ENCODE data around the gene SAA2. TPM values are rescaled to one million over a fixed set of nuclear protein-coding genes. Genes with fewer than 3 reads are reported as not detected.
A peak's percentile ranks its signal among the peaks of the same experiment; 100 is the strongest.

The SAA2 gene
- total RNA-seq, 2 experiments from 2014 or later: not detected

- peaks cover 6% of the 10 kb centered on the region for H3K4me1 Mint-ChIP-seq (ENCODE audit: low read depth)
- intact Hi-C loops (cut with micrococcal nuclease): loop anchor here (1.0 to 10.0 kb wide), 8 partner anchors 72 to 520 kb away; partner anchors contain the start of gene MRGPRX4
- H3K4me3 Mint-ChIP-seq: no peak overlapping the region
- H3K36me3 Mint-ChIP-seq (ENCODE audit: low read depth): no peaks in the 10 kb centered on the region
- H3K27ac Mint-ChIP-seq: no peak overlapping the region
- CTCF ChIA-PET: interaction anchor here (0.6 to 1.8 kb wide), 44 partner anchors 8 to 533 kb away, joined by 3 to 13 read pairs (median 4); partner anchors contain the start of genes GTF2H1, HPS5, SAAL1 and TSG101
- DNase-seq: peak; percentile 81
- H3K9me3 Mint-ChIP-seq: no peaks in the 10 kb centered on the region
- peaks cover 4% of the 10 kb centered on the region for H3K27me3 Mint-ChIP-seq (ENCODE audit: low read depth)
Measured at GRCh38 chr11:18243783-18244362, 4.6 kb downstream of the SAA2 start.

GRCh38 chr11:18239655-18240054 is 8.8 kb downstream of the SAA2 start:
- no peaks in the 10 kb centered on the region for H3K4me1 Mint-ChIP-seq (ENCODE audit: low read depth)
- CTCF ChIA-PET: interaction anchor here (1.0 kb wide), 1 partner anchor 124 kb away, joined by 5 read pairs; no protein-coding TSS in a partner anchor
- no peak overlapping the region for H3K27ac Mint-ChIP-seq
- no peaks in the 10 kb centered on the region for H3K36me3 Mint-ChIP-seq (ENCODE audit: low read depth)
- H3K9me3 Mint-ChIP-seq: no peaks in the 10 kb centered on the region
- peaks cover 8% of the 10 kb centered on the region for H3K27me3 Mint-ChIP-seq (ENCODE audit: low read depth)
- H3K4me3 Mint-ChIP-seq: no peak overlapping the region
- DNase-seq: no peak
- intact Hi-C loops (cut with micrococcal nuclease): loop anchor here (5.0 to 10.0 kb wide), 4 partner anchors 67 to 303 kb away; partner anchors contain the start of gene MRGPRX4

- Mint-ChIP-seq H3K9me3 (no peaks in the 10 kb centered on the region), H3K27me3 (ENCODE audit: low read depth) (peaks cover 13% of the 10 kb centered on the region), H3K36me3 (ENCODE audit: low read depth) (no peaks in the 10 kb centered on the region), H3K27ac (no peak within 1 kb of the TSS), H3K4me1 (ENCODE audit: low read depth) (no peaks in the 10 kb centered on the region), H3K4me3 (no peak within 1 kb of the TSS)
- CTCF ChIA-PET: no interaction called here
- intact Hi-C loops (cut with micrococcal nuclease): no loop called here
- DNase-seq: no peak
Measured at GRCh38 chr11:18236664-18237356, 11.7 kb downstream of the SAA2 start, which contains the start of gene SAA4. TSS of gene SAA4 (minus strand) at chr11:18236802. CDS start at chr11:18235926, 876 bp downstream.

GRCh38 chr11:18235394-18236334 is 12.8 kb downstream of the SAA2 start:
- CTCF ChIA-PET: interaction anchor here (0.6 to 2.0 kb wide), 2 partner anchors 8 to 400 kb away, joined by 3 to 7 read pairs; no protein-coding TSS in a partner anchor
- no peak for DNase-seq

GRCh38 chr11:18233912-18234311 is 14.6 kb downstream of the SAA2 start:
- H3K27me3 Mint-ChIP-seq (ENCODE audit: low read depth): peaks cover 8% of the 10 kb centered on the region

More at GRCh38 chr11:18235394-18236334, 12.8 kb downstream of the SAA2 start:
- H3K9me3 Mint-ChIP-seq: no peaks in the 10 kb centered on the region
- H3K4me1 Mint-ChIP-seq (ENCODE audit: low read depth): no peaks in the 10 kb centered on the region
- intact Hi-C loops (cut with micrococcal nuclease): no loop called here
- H3K27ac Mint-ChIP-seq: no peak overlapping the region
- peaks cover 13% of the 10 kb centered on the region for H3K27me3 Mint-ChIP-seq (ENCODE audit: low read depth)
- no peaks in the 10 kb centered on the region for H3K36me3 Mint-ChIP-seq (ENCODE audit: low read depth)
- no peak overlapping the region for H3K4me3 Mint-ChIP-seq

GRCh38 chr11:18230859-18231258 is 17.6 kb downstream of the SAA2 start:
- no peaks in the 10 kb centered on the region for H3K36me3 Mint-ChIP-seq (ENCODE audit: low read depth)
- CTCF ChIA-PET: interaction anchor here (1.3 kb wide), 1 partner anchor 13 kb away, joined by 4 read pairs; no protein-coding TSS in a partner anchor
- no peak for DNase-seq
- H3K9me3 Mint-ChIP-seq: no peaks in the 10 kb centered on the region
- intact Hi-C loops (cut with micrococcal nuclease): no loop called here
- no peak overlapping the region for H3K4me3 Mint-ChIP-seq
- no peaks in the 10 kb centered on the region for H3K4me1 Mint-ChIP-seq (ENCODE audit: low read depth)
- H3K27me3 Mint-ChIP-seq (ENCODE audit: low read depth): peaks cover 5% of the 10 kb centered on the region
- H3K27ac Mint-ChIP-seq: no peak overlapping the region

More at GRCh38 chr11:18233912-18234311, 14.6 kb downstream of the SAA2 start:
- CTCF ChIA-PET: interaction anchor here (2.0 kb wide), 1 partner anchor 10 kb away, joined by 7 read pairs; no protein-coding TSS in a partner anchor
- Mint-ChIP-seq H3K4me1 (ENCODE audit: low read depth) (no peaks in the 10 kb centered on the region), H3K9me3 (no peaks in the 10 kb centered on the region), H3K27ac (no peak overlapping the region), H3K4me3 (no peak overlapping the region), H3K36me3 (ENCODE audit: low read depth) (no peaks in the 10 kb centered on the region)
- intact Hi-C loops (cut with micrococcal nuclease): no loop called here
- no peak for DNase-seq

- H3K4me1 Mint-ChIP-seq (ENCODE audit: low read depth): no peaks in the 10 kb centered on the region
- CTCF ChIA-PET: no interaction called here
- DNase-seq: no peak
- H3K36me3 Mint-ChIP-seq (ENCODE audit: low read depth): no peaks in the 10 kb centered on the region
- H3K27ac Mint-ChIP-seq: no peak overlapping the region
- intact Hi-C loops (cut with micrococcal nuclease): no loop called here
- H3K27me3 Mint-ChIP-seq (ENCODE audit: low read depth): peaks cover 7% of the 10 kb centered on the region
- no peak overlapping the region for H3K4me3 Mint-ChIP-seq
- no peaks in the 10 kb centered on the region for H3K9me3 Mint-ChIP-seq
Measured at GRCh38 chr11:18229501-18229900, 19.0 kb downstream of the SAA2 start.

- H3K9me3 Mint-ChIP-seq: no peaks in the 10 kb centered on the region
- no peak for DNase-seq
- intact Hi-C loops (cut with micrococcal nuclease): no loop called here
- CTCF ChIA-PET: interaction anchor here (0.5 to 1.4 kb wide), 3 partner anchors 11 to 55 kb away, joined by 3 to 4 read pairs (median 3); no protein-coding TSS in a partner anchor
- no peak overlapping the region for H3K4me3 Mint-ChIP-seq
- H3K27me3 Mint-ChIP-seq (ENCODE audit: low read depth): peaks cover 2% of the 10 kb centered on the region
- H3K4me1 Mint-ChIP-seq (ENCODE audit: low read depth): no peaks in the 10 kb centered on the region
- no peaks in the 10 kb centered on the region for H3K36me3 Mint-ChIP-seq (ENCODE audit: low read depth)
- H3K27ac Mint-ChIP-seq: no peak overlapping the region
Measured at GRCh38 chr11:18225913-18226312, 22.6 kb downstream of the SAA2 start.

GRCh38 chr11:18223591-18224387 is 24.7 kb downstream of the SAA2 start:
- intact Hi-C loops (cut with micrococcal nuclease): no loop called here
- Mint-ChIP-seq H3K9me3 (no peaks in the 10 kb centered on the region), H3K4me1 (ENCODE audit: low read depth) (no peaks in the 10 kb centered on the region), H3K4me3 (no peak overlapping the region), H3K27ac (no peak overlapping the region), H3K36me3 (ENCODE audit: low read depth) (no peaks in the 10 kb centered on the region), H3K27me3 (ENCODE audit: low read depth) (peaks cover 2% of the 10 kb centered on the region)
- DNase-seq: no peak
- CTCF ChIA-PET: no interaction called here

GRCh38 chr11:18222814-18223421 is 25.6 kb downstream of the SAA2 start:
- CTCF ChIA-PET: no interaction called here
- no peaks in the 10 kb centered on the region for H3K9me3 Mint-ChIP-seq
- no peak overlapping the region for H3K27ac Mint-ChIP-seq
- H3K27me3 Mint-ChIP-seq (ENCODE audit: low read depth): peaks cover 2% of the 10 kb centered on the region
- no peaks in the 10 kb centered on the region for H3K36me3 Mint-ChIP-seq (ENCODE audit: low read depth)
- no peak for DNase-seq
- intact Hi-C loops (cut with micrococcal nuclease): no loop called here
- H3K4me1 Mint-ChIP-seq (ENCODE audit: low read depth): no peaks in the 10 kb centered on the region
- H3K4me3 Mint-ChIP-seq: no peak overlapping the region

- CTCF ChIA-PET: interaction anchor here (0.7 kb wide), 1 partner anchor 39 kb away, joined by 3 read pairs; no protein-coding TSS in a partner anchor
Measured at GRCh38 chr11:18221274-18221876, 27.1 kb downstream of the SAA2 start.

More at GRCh38 chr11:18221274-18221876, 27.1 kb downstream of the SAA2 start:
- H3K9me3 Mint-ChIP-seq: no peaks in the 10 kb centered on the region
- no peaks in the 10 kb centered on the region for H3K36me3 Mint-ChIP-seq (ENCODE audit: low read depth)
- intact Hi-C loops (cut with micrococcal nuclease): no loop called here
- no peak overlapping the region for H3K27ac Mint-ChIP-seq
- DNase-seq: no peak
- peaks cover 2% of the 10 kb centered on the region for H3K27me3 Mint-ChIP-seq (ENCODE audit: low read depth)
- no peak overlapping the region for H3K4me3 Mint-ChIP-seq
- H3K4me1 Mint-ChIP-seq (ENCODE audit: low read depth): no peaks in the 10 kb centered on the region
